Left ventricle myocardium superior (tissue), 1 donor: ENCODE measurements around the gene NPAS1. TPM values are rescaled to one million over a fixed set of nuclear protein-coding genes. Genes with fewer than 3 reads are reported as not detected.
"Not testable (repeated sequence)": the region's sequence is repeated elsewhere in the genome, so short reads cannot be mapped to it uniquely, and the experiment has no call there.

ENCODE experiments used
- ATAC-seq: fragments of 200-7000 bp; cut with Tn5 transposase; one replicate; pipeline ENCODE4 v1.9.1; 2020; ENCODE audit warnings: mild to moderate bottlenecking, moderate library complexity
- DNase-seq: peaks from one replicate; pipeline ENCODE4 v3.0.0-alpha.2; 2020
- intact Hi-C: fragments of 100-400 bp; cut with micrococcal nuclease; formaldehyde crosslinking; loops from one replicate; pipeline ENCODE4 v1.11.0; 2022
- total RNA-seq: library from RNA; stranded (reverse); fragmentation: NEBNext Ultra II Directional; extraction: Animal tissue kit (Norgen Biotek cat#: 25700); gene quantifications from one replicate; pipeline ENCODE4 v1.2.1, GENCODE V29; 2021
- donor health status: DM: no; HTN: yes; CAD: no; lungs with severe emphysema.

Gene NPAS1
- total RNA-seq, 1 donor from 2014 or later, result 0.32 TPM

- peak; percentile 31 for DNase-seq
- no peak for ATAC-seq
- intact Hi-C loops, result no loop called here
Observed at GRCh38 chr19:47069795-47070194, 50.2 kb downstream of the NPAS1 start.

- DNase-seq, result no peak
- ATAC-seq, result no peak
- intact Hi-C loops, result no loop called here
Observed at GRCh38 chr19:47070756-47071155, 51.1 kb downstream of the NPAS1 start.

DNA sequence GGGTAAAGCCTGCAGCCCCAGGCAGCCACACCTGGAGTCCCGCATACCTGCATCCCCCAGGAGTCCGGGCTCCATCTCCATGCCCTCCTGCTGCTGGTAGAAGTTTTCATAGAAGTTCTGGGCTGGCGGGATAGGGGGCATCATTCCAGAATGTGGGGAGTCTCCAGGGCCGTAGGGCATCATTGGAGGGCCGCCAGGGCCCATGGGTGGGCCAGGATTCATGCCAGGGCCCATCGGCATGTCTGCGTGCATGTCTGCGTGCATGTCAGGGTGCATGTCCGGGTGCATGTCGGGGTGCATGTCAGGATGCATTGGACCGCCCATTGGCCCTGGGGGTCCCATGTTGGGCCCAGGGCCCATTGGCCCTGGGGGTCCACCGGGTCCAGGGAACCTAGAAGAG, 52.1 kb downstream of the NPAS1 start:
- intact Hi-C loops, result no loop called here
- ATAC-seq, result no peak
- DNase-seq, result no peak

- DNase-seq (no peak), ATAC-seq (no peak)
- intact Hi-C loops, result no loop called here
Observed at GRCh38 chr19:47072323-47072722, 52.7 kb downstream of the NPAS1 start.

DNA sequence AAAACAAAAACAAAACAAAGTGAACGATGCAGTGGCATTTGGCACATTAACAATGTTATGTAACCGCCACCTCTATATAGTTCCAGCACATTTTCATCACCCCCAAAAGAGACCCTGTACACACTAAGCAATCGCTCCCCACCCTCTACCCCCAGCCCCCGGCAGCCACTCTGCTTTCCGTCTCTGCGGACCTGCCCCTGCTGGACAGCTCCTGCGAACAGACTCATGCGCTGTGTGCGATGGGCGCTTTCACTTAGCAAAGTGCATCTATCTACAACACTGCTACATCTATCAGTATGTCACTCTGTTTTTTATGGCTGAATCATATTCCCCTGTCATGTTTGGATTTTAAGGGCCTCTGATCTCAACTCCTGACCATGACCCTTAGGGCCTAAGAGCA, 53.9 kb downstream of the NPAS1 start:
- ATAC-seq (no peak), DNase-seq (no peak)

DNA sequence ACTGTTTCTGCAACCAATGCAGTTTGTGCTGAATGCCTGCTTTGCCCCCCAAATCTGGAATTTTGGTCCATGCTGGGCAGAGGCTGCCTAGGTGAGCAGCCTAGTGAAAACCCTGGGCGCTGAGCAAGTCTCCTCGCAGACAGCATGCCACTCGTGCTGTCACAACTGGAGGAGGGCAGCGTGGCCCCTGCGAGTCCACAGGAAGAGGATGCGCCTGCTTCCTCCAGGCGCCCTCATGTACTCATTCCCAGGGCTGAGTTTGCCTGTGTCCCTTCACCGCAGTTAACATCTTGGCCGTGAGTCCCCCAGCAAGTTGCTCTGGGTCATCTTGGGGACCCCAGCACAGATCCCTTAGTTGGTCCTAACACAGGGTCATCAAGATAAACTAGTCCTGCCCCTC, 55.0 kb downstream of the NPAS1 start:
- intact Hi-C loops, result no loop called here
- DNase-seq (no peak), ATAC-seq (no peak)

More for the DNA sequence above, 53.9 kb downstream of the NPAS1 start:
- intact Hi-C loops, result no loop called here

GRCh38 chr19:47075179-47075810, 55.7 kb downstream of the NPAS1 start:
- DNase-seq (peak; percentile 45), ATAC-seq (peak; percentile 12)
- intact Hi-C loops, result no loop called here

DNA sequence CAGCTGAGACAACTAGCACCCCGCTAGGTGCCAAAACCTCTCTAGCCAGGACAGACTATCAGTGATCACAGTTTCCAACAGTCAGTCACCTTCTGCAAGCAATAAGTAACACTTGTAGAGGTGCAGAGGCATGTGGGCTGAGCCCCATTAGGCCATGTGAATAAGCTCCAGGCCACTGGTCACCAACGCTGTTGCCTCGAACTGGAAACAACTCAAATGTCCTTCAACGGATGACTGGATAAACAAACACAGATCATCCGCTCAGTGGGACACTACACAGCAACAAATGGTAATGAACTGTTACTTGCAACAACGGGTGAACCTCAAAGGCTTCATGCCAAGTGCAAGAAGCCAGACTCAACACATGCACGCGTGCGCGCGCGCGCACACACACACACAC, 56.3 kb downstream of the NPAS1 start:
- intact Hi-C loops, result no loop called here
- DNase-seq (peak; percentile 6), ATAC-seq (peak; percentile 9)

DNA sequence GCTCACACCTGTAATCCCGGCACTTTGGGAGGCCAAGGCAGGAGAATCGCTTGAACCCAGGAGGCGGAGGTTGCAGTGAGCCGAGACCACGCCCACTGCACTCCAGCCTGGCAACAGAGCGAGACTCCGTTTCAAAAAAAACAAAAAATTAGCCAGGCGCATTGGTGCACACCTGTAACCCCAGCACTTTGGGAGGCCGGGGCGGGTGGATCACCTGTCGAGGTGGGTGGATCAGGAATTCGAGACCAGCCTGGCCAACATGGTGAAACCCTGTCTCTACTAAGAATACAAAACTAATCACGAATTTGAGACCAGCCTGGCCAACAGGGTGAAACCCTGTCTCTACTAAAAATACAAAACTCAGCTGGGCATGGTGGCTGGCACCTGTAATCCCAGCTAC, 58.7 kb downstream of the NPAS1 start:
- not testable (repeated sequence) for ATAC-seq, DNase-seq
- intact Hi-C loops, result loop anchor here (2.0 kb wide), 1 partner anchor 46 kb away; no protein-coding TSS in a partner anchor

DNA sequence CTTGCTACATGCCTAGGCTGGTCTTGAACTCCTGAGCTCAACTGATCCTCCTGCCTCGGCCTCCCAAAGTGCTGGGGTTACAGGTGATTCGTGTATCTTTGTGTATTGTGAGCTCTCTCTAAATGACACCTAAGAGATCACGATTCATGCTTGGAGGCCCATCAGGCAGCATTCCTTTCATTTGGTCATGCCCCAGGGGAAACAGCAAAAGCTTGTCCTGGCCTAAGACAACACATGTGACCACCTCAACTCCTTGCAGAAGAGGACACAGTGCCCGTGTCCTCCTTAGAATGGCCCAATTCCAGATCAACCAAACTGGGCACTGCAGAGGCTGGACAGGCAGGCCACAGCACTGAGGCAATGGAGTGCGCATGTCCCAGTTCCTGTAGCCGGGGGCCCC, 61.5 kb downstream of the NPAS1 start:
- intact Hi-C loops, result no loop called here

DNA sequence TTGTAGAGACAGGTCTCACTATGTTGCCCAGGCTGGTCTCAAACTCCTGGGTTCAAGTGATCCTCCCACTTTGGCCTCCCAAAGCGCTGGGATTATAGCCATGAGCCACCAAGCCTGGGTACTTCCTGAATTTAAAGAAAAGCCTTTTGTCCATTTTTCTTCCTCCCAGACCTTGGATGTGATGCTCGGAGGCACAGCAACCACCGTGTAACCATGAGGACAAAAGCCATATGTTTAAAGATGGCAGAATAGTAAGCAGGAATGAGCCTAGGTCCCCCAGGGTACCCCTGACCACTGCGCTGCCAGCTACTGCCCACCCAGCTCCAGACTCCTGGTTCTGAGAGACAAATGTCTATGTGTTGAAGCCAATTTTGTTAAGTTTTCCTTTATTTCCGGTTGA, 62.9 kb downstream of the NPAS1 start:
- intact Hi-C loops, result no loop called here
- DNase-seq (no peak), ATAC-seq (no peak)

More for the DNA sequence above, 61.5 kb downstream of the NPAS1 start:
- DNase-seq (no peak), ATAC-seq (no peak)

DNA sequence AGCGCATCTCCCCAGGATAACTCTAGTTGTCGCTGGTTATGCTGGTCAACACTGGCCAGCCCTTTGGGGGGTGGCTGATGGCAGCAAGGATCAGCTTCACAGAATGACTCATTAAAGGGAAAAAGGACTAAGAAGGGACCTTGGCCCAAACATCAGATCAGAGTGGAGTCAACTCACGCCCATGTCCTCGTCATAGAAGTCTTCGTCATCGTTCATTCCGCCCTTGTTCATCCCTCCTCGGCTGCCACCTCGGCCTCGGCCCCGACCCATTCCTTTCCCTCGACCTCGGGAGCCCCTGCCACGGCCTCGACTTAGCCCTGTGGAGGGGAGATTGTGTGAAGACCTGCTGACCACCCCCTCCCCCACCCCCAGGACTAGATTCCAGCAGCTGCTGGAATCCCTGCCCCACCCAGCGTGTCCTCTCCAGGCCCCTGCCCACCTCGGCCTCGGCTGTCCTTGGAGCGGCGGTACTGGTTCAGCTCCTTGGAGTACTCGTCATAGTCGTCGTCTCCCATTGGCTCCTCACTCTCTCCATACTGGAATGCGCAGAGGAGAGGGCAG, 65.3 kb downstream of the NPAS1 start:
- peak; percentile 10 for DNase-seq
- intact Hi-C loops, result no loop called here

GRCh38 chr19:47086280-47086679, 66.6 kb downstream of the NPAS1 start:
- ATAC-seq (no peak), DNase-seq (peak; percentile 12)
- intact Hi-C loops, result no loop called here

More for the DNA sequence above, 65.3 kb downstream of the NPAS1 start:
- no peak for ATAC-seq

DNA sequence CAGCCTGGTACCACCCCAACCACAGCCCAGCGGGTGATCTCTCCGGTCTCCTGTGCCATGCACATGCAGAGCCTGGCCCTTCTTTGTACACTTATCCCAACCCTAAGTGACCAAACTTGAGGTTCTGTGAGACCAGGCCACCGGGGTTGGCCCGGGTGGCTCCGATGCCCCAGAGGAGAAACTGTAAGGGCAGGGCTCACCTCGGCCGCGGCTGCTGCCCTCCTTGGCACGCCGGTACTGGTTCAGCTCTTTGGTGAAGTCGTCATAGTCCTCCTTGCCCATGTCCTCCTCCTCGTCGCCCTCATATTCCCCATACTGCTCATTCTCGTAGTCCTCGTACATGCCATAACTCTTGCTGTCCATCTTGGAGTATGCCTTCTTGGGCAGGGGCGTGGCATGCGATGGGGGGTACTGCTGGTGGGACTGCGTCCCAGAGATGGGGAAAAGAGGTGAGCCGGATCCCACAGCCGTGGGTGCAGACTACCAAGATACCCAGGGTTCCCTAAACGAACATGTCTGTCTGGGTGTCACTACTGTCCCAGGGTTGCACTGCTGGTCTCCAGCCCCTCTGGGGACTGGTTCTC, 70.2 kb downstream of the NPAS1 start:
- intact Hi-C loops, result no loop called here
- DNase-seq, result peak; percentile 15
- no peak for ATAC-seq

- DNase-seq (peak; percentile 21), ATAC-seq (no peak)
- intact Hi-C loops, result no loop called here
Observed at GRCh38 chr19:47093254-47093653, 73.6 kb downstream of the NPAS1 start.

GRCh38 chr19:47093841-47094240, 74.2 kb downstream of the NPAS1 start:
- DNase-seq, result peak; percentile 17
- no peak for ATAC-seq
- intact Hi-C loops, result no loop called here

DNA sequence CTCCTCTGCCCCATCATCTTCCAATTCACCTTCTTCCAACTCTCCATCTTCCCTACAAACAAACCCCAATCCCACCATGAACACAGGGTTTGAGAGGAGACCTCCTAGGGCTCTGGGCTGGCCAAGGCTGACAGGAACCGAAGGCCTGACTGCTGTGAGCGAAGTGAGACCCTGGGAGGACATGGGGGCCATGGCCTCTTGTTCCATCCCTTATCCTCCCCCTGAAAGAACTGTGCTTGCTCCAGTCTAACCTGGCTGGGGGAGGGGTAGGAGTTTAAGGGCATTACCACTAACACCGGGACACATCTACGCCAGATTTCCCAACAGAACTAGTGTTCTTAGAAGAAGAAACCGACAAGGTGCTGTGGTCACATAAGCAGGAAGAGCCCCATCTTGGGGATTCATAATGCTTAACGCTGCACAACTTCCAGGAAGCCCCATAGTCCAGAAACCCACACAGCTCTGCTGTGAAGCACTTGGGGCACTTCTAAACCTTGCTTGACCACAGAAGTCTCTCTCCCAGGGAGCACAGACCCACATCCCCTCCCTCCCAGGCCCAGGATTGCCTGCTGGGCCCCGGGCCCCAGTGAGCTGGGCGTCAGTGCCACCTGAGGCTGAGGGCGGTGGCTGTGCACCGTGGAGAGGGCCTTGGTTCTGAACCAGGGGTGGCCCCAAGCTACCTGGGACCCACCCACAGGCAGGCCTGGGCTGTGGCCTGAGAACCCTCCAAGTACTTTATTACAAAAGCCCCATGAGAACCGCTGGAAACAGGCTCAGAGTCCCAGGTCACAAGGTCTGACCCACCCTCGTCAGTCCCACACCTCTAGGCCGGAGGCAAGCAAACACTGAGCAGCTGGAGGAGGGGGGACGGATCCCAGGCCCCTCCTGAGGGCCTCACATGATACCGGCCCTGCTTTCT, 75.2 kb downstream of the NPAS1 start:
- ATAC-seq (no peak), DNase-seq (peak; percentile 28)
- intact Hi-C loops, result no loop called here
